ENCODE results near the gene RPS27. TPM values are rescaled to one million over a fixed set of nuclear protein-coding genes. Genes with fewer than 3 reads are reported as not detected.
"Not testable (repeated sequence)": the region's sequence is repeated elsewhere in the genome, so short reads cannot be mapped to it uniquely, and the experiment has no call there.

RPS27 gene
- total and polyA plus RNA-seq, 4 donors: 452 to 3,145 (median 1,349) TPM

GRCh38 chr1:154019940-154020339, 29.4 kb downstream of the RPS27 start:
- Histone ChIP-seq H3K27ac (ENCODE audit: low read depth in 1 of 2, low read length in 2 of 2) (no peak overlapping the region), H3K9me3 (ENCODE audit: control insufficient read depth in 4 of 4, low read length in 3 of 4) (no peaks in the 10 kb centered on the region), H3K4me3 (ENCODE audit: low read depth in 1 of 3, low read length in 3 of 3) (no peak overlapping the region), H3K36me3 (ENCODE audit: control insufficient read depth in 4 of 4, insufficient read depth in 3 of 4, low read depth in 1 of 4, low read length in 3 of 4) (no peaks in the 10 kb centered on the region), H3K9ac (ENCODE audit: low read depth in 1 of 2, low read length in 2 of 2) (no peak overlapping the region), H3K27me3 (ENCODE audit: control insufficient read depth in 4 of 4, insufficient read depth in 4 of 4, low read length in 3 of 4) (no peaks in the 10 kb centered on the region), H3K4me1 (ENCODE audit: control insufficient read depth in 4 of 4, insufficient read depth in 4 of 4, low read length in 3 of 4) (peaks cover 0 to 2% (median 0%) of the 10 kb centered on the region in 4 donors)
- TF ChIP-seq MAX (IDR thresholded peaks at IDR 0.05) (no peak), HNF4G (IDR thresholded peaks at IDR 0.05) (no peak), ZBTB33 (IDR thresholded peaks at IDR 0.05) (no peak), SP1 (IDR thresholded peaks at IDR 0.05) (no peak), HNF4A (conservative IDR thresholded peaks at IDR 0.05) (no peak), RAD21 (IDR thresholded peaks at IDR 0.05) (no peak), RXRA (IDR thresholded peaks at IDR 0.05) (no peak), EGR1 (IDR thresholded peaks at IDR 0.05; ENCODE audit: low read depth in 2 of 2) (no peak), ATF3 (IDR thresholded peaks at IDR 0.05) (no peak), FOXA1 (IDR thresholded peaks at IDR 0.05) (no peak)
- WGBS: 96% methylated on average over 1 of the region's 1 CpG
- no peak for DNase-seq (ENCODE audit: low spot score)

GRCh38 chr1:154033697-154034096, 43.1 kb downstream of the RPS27 start:
- not testable (repeated sequence) for H3K27ac ChIP-seq (ENCODE audit: low read depth in 1 of 2, low read length in 2 of 2)
- 95% methylated on average over 1 of the region's 1 CpG for whole genome bisulfite sequencing

More at GRCh38 chr1:154033697-154034096, 43.1 kb downstream of the RPS27 start:
- not testable (repeated sequence) for DNase-seq (ENCODE audit: low spot score); H3K4me1 ChIP-seq (ENCODE audit: control insufficient read depth in 4 of 4, insufficient read depth in 4 of 4, low read length in 3 of 4); H3K9ac ChIP-seq (ENCODE audit: low read depth in 1 of 2, low read length in 2 of 2); H3K36me3 ChIP-seq (ENCODE audit: control insufficient read depth in 4 of 4, insufficient read depth in 3 of 4, low read depth in 1 of 4, low read length in 3 of 4); H3K4me3 ChIP-seq (ENCODE audit: low read depth in 1 of 3, low read length in 3 of 3); H3K27me3 ChIP-seq (ENCODE audit: control insufficient read depth in 4 of 4, insufficient read depth in 4 of 4, low read length in 3 of 4); H3K9me3 ChIP-seq (ENCODE audit: control insufficient read depth in 4 of 4, low read length in 3 of 4)

Small RNAs within 50 kb of the gene (small RNA-seq; reads per million reads assigned to genes)
- gene MIR6737: not detected
- gene RNU6-179P: not detected

Other genes with a start within 250 kb of the RPS27 start
- gene SLC27A3, start 215.4 kb upstream of the RPS27 start, total RNA-seq: 10 to 100 TPM; 18.1 to 29.1 TPM
- gene SLC27A3, start 215.4 kb upstream of the RPS27 start, polyA plus RNA-seq: 10 to 100 TPM; 27.2 to 47.4 TPM
- gene GATAD2B, start 67.8 kb upstream of the RPS27 start, total RNA-seq: 1 to 10 TPM; 4.4 to 4.9 TPM
- gene GATAD2B, start 67.8 kb upstream of the RPS27 start, polyA plus RNA-seq: 1 to 10 TPM; 3.2 to 3.5 TPM
- gene DENND4B, start 44.0 kb upstream of the RPS27 start, total RNA-seq: 10 to 100 TPM; 13.1 to 27.2 TPM
- gene DENND4B, start 44.0 kb upstream of the RPS27 start, polyA plus RNA-seq: 10 to 100 TPM in 1 of 2 donors, 1 to 10 TPM in 1; 9.7 to 10.1 TPM
- gene CRTC2, start 32.1 kb upstream of the RPS27 start, total RNA-seq: 1 to 10 TPM; 4.9 to 5.5 TPM
- 10 to 100 TPM; 11.0 to 14.9 TPM for gene CRTC2, start 32.1 kb upstream of the RPS27 start, polyA plus RNA-seq
- gene SLC39A1, start 27.2 kb upstream of the RPS27 start, total RNA-seq: 10 to 100 TPM; 46.8 to 70.3 TPM
- 10 to 100 TPM; 38.8 to 62.5 TPM for gene SLC39A1, start 27.2 kb upstream of the RPS27 start, polyA plus RNA-seq
- 10 to 100 TPM in 1 of 2 donors, 1 to 10 TPM in 1; 7.4 to 10.3 TPM for gene CREB3L4, start 22.9 kb upstream of the RPS27 start, total RNA-seq
- 10 to 100 TPM in 1 of 2 donors, 1 to 10 TPM in 1; 4.4 to 10.2 TPM for gene CREB3L4, start 22.9 kb upstream of the RPS27 start, polyA plus RNA-seq
- 100 to 1,000 TPM in 1 of 2 donors, 10 to 100 TPM in 1; 88.9 to 104 TPM for gene JTB, start 13.1 kb upstream of the RPS27 start, total RNA-seq
- gene JTB, start 13.1 kb upstream of the RPS27 start, polyA plus RNA-seq: 100 to 1,000 TPM; 144 to 182 TPM
- gene RAB13, start 4.4 kb upstream of the RPS27 start, total RNA-seq: 10 to 100 TPM; 18.0 to 20.6 TPM
- gene RAB13, start 4.4 kb upstream of the RPS27 start, polyA plus RNA-seq: 10 to 100 TPM; 44.3 to 72.9 TPM
- gene NUP210L, start 164.3 kb downstream of the RPS27 start, total RNA-seq: under 1 TPM in 1 of 2 donors, not detected in 1; 0.08 TPM
- not detected for gene NUP210L, start 164.3 kb downstream of the RPS27 start, polyA plus RNA-seq
- gene TPM3, start 201.3 kb downstream of the RPS27 start, total RNA-seq: 100 to 1,000 TPM in 1 of 2 donors, 10 to 100 TPM in 1; 89.6 to 120 TPM
- gene TPM3, start 201.3 kb downstream of the RPS27 start, polyA plus RNA-seq: 100 to 1,000 TPM; 105 to 113 TPM
- not detected for gene CFAP141, start 215.6 kb downstream of the RPS27 start, total RNA-seq
- gene CFAP141, start 215.6 kb downstream of the RPS27 start, polyA plus RNA-seq: not detected
- gene UBAP2L, start 230.2 kb downstream of the RPS27 start, total RNA-seq: 10 to 100 TPM; 34.2 to 51.0 TPM
- gene UBAP2L, start 230.2 kb downstream of the RPS27 start, polyA plus RNA-seq: 10 to 100 TPM; 24.3 to 33.9 TPM

All from liver (tissue), 10 donors.